Loucy (cell line): ENCODE measurements around the gene NCLN.

Experiments used
- H2AFZ ChIP-seq: fragments of 200-600 bp; sonication (generic); 2 replicates; pipeline ENCODE4 v1.6.0; 2016; ENCODE audit warnings: antibody characterized with exemption, mild to moderate bottlenecking, low read length, moderate library complexity
- H3F3A ChIP-seq: fragments of 200-600 bp; 2 replicates; pipeline ENCODE4 v1.6.0; 2016; ENCODE audit warnings: antibody characterized with exemption, low read depth, mild to moderate bottlenecking
- H3K27me3 ChIP-seq: fragments of 200-600 bp; sonication (generic); 2 replicates; pipeline ENCODE4 v1.6.1; 2014; ENCODE audit warnings: low read length, mild to moderate bottlenecking; ENCODE audit not compliant: insufficient read depth, poor library complexity, severe bottlenecking
- H3K36me3 ChIP-seq: fragments of 200-600 bp; sonication (generic); 2 replicates; pipeline ENCODE4 v1.6.1; 2016; ENCODE audit warnings: low read length; ENCODE audit not compliant: insufficient read depth
- H3K4me1 ChIP-seq: fragments of 200-600 bp; sonication (generic); 2 replicates; pipeline ENCODE4 v1.5.1; 2014; ENCODE audit warnings: low read length, mild to moderate bottlenecking; ENCODE audit not compliant: insufficient read depth, poor library complexity, severe bottlenecking
- H3K4me2 ChIP-seq: fragments of 200-600 bp; sonication (generic); 2 replicates; pipeline ENCODE4 v1.6.0; 2014; ENCODE audit warnings: antibody characterized with exemption, low read length, low read depth, mild to moderate bottlenecking; ENCODE audit not compliant: poor library complexity, severe bottlenecking
- H3K4me3 ChIP-seq: fragments of 200-600 bp; sonication (generic); 2 replicates; pipeline ENCODE4 v1.5.1; 2014; ENCODE audit warnings: low read length, mild to moderate bottlenecking, mixed read lengths; ENCODE audit not compliant: poor library complexity, severe bottlenecking
- H3K79me2 ChIP-seq: fragments of 200-600 bp; sonication (generic); 2 replicates; pipeline ENCODE4 v1.6.1; 2014; ENCODE audit warnings: low read length; ENCODE audit not compliant: insufficient read depth
- H3K9ac ChIP-seq: fragments of 200-600 bp; sonication (generic); 2 replicates; pipeline ENCODE4 v1.6.0; 2014; ENCODE audit warnings: mild to moderate bottlenecking, low read depth, low read length, moderate library complexity; ENCODE audit not compliant: poor library complexity, severe bottlenecking
- H3K9me2 ChIP-seq: fragments of 200-600 bp; sonication (generic); replicated peaks from 2 replicates; pipeline ENCODE4 v1.6.1; 2016; ENCODE audit warnings: low read depth, low read length, mixed read lengths
- H3K9me3 ChIP-seq: fragments of 200-600 bp; sonication (generic); 2 replicates; pipeline ENCODE4 v1.6.1; 2014; ENCODE audit warnings: mild to moderate bottlenecking, antibody characterized with exemption, low read length, low read depth; ENCODE audit not compliant: insufficient read depth
- H4K20me1 ChIP-seq: fragments of 200-600 bp; sonication (generic); 2 replicates; pipeline ENCODE4 v1.6.0; 2014; ENCODE audit warnings: antibody characterized with exemption, low read length, mild to moderate bottlenecking; ENCODE audit not compliant: insufficient read depth, poor library complexity, severe bottlenecking
- EZH2phosphoT487 ChIP-seq: fragments of 200-600 bp; IDR thresholded peaks from 2 replicates; pipeline ENCODE4 v1.6.1; 2018; ENCODE audit warnings: antibody characterized with exemption, mild to moderate bottlenecking, moderate library complexity, borderline replicate concordance
- TF ChIP-seq, protein P1 (sequence below): fragments of 200-600 bp; sonication (generic); conservative IDR thresholded peaks from 2 replicates; pipeline ENCODE4 v1.5.1; 2014; ENCODE audit warnings: mild to moderate bottlenecking, antibody characterized with exemption, low read length

The NCLN gene

DNA sequence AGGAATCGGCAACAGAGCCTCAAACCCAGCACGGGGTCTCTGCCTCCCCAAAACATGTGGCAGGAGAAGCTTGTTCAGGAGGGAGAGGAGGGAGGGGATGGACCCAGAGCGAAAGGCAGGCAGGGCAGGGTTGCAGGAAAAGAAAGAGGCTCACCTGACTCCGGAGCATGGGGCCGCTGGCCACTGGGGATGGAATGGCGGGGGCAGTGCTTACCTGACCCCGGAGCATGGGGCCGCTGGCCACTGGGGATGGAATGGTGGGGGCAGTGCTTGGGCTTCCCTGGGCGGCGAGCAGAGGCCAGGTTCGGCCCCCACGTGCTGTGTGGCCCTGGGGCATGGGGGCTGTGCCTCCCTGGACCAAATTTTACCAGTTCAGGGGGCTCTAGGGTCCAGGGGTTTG, 25.5 kb downstream of the NCLN start:
- H3K9ac ChIP-seq = no peak overlapping the region
- H3K9me2 ChIP-seq = no peaks in the 10 kb centered on the region
- H3F3A ChIP-seq = no peaks in the 10 kb centered on the region
- H2AFZ ChIP-seq = no peak overlapping the region
- no peak for TF ChIP-seq EZH2phosphoT487
- TF ChIP-seq, protein P1, sequence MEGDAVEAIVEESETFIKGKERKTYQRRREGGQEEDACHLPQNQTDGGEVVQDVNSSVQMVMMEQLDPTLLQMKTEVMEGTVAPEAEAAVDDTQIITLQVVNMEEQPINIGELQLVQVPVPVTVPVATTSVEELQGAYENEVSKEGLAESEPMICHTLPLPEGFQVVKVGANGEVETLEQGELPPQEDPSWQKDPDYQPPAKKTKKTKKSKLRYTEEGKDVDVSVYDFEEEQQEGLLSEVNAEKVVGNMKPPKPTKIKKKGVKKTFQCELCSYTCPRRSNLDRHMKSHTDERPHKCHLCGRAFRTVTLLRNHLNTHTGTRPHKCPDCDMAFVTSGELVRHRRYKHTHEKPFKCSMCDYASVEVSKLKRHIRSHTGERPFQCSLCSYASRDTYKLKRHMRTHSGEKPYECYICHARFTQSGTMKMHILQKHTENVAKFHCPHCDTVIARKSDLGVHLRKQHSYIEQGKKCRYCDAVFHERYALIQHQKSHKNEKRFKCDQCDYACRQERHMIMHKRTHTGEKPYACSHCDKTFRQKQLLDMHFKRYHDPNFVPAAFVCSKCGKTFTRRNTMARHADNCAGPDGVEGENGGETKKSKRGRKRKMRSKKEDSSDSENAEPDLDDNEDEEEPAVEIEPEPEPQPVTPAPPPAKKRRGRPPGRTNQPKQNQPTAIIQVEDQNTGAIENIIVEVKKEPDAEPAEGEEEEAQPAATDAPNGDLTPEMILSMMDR = no peak
- H3K4me3 ChIP-seq = no peak overlapping the region
- H3K4me2 ChIP-seq = no peak overlapping the region
- H3K4me1 ChIP-seq = no peaks in the 10 kb centered on the region
- no peaks in the 10 kb centered on the region for H3K27me3 ChIP-seq
- no peaks in the 10 kb centered on the region for H4K20me1 ChIP-seq
- H3K9me3 ChIP-seq = no peaks in the 10 kb centered on the region
- no peaks in the 10 kb centered on the region for H3K36me3 ChIP-seq
- no peaks in the 10 kb centered on the region for H3K79me2 ChIP-seq

DNA sequence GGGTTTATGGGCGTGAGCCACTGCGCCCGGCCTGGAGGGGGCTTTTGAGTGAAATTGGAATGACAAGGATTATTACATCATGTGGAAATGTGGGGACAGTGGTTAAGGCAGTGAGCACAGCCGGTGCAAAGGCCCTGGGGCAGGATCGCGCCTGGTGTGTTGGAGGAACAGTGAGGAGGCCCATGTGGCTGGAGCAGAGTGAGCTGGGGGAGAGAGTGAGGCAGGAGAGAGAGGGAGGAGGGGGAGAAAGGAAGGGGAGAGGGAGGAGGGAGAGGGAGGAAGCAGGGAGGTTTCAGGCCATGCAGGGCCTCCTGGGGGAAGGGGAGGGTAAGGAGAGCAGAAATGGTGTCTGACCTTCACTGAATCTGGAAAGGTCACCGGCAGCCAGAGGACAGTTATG, 27.4 kb downstream of the NCLN start:
- no peak for TF ChIP-seq EZH2phosphoT487
- TF ChIP-seq, protein P1 = no peak
- no peak overlapping the region for H2AFZ ChIP-seq
- H3F3A ChIP-seq = no peaks in the 10 kb centered on the region
- H3K9me3 ChIP-seq = no peaks in the 10 kb centered on the region
- no peaks in the 10 kb centered on the region for H4K20me1 ChIP-seq
- no peaks in the 10 kb centered on the region for H3K4me1 ChIP-seq
- no peak overlapping the region for H3K4me2 ChIP-seq
- no peaks in the 10 kb centered on the region for H3K36me3 ChIP-seq
- H3K79me2 ChIP-seq = no peaks in the 10 kb centered on the region
- no peak overlapping the region for H3K9ac ChIP-seq
- no peak overlapping the region for H3K4me3 ChIP-seq
- H3K9me2 ChIP-seq = no peaks in the 10 kb centered on the region
- no peaks in the 10 kb centered on the region for H3K27me3 ChIP-seq

DNA sequence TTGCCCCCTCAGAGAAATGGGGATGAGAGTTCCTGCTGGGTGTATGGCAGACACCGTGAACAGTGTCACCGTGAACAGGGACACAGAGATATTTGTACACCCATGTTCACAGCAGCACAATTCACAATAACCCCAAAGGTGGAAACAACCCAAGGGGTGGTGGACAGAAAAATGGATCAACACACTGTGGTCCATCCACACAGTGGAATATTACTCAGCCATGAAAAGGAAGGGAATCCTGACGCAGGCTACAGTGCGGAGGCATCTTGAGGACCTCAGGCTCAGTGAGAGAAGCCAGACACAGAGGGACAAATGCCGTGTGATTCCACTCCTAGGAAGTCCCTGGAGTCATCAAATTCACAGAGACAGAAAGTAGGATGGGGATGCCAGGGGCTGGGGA, 31.1 kb downstream of the NCLN start:
- no peaks in the 10 kb centered on the region for H3K27me3 ChIP-seq
- H3K9me2 ChIP-seq = no peaks in the 10 kb centered on the region
- no peaks in the 10 kb centered on the region for H4K20me1 ChIP-seq
- no peak overlapping the region for H3K4me2 ChIP-seq
- H3K79me2 ChIP-seq = no peaks in the 10 kb centered on the region
- no peaks in the 10 kb centered on the region for H3K36me3 ChIP-seq
- no peak overlapping the region for H3K9ac ChIP-seq
- TF ChIP-seq, protein P1 = no peak
- no peak for TF ChIP-seq EZH2phosphoT487
- no peak overlapping the region for H2AFZ ChIP-seq
- no peak overlapping the region for H3K4me3 ChIP-seq
- H3K4me1 ChIP-seq = no peaks in the 10 kb centered on the region
- no peaks in the 10 kb centered on the region for H3K9me3 ChIP-seq
- H3F3A ChIP-seq = no peaks in the 10 kb centered on the region
